ENCODE results near the gene RNF168.

DNA sequence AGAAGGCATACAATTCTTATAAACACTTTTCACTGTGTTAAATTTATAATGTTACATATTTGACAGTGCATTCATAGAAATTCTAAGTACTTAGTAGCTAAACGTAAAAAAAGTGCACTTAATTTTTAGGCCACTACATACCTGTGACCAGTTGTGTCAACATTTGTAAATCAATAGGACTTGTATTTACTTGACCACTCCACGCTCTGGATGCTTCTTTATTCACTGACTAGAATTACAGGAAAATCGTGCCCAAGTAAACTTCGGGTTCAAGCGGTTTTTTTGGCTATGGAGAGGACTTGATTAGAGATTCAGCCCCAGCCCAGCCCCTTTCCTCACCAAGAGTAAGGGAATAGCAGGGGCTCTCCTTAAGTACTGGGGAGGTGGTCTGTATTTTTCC, 43.0 kb upstream of the RNF168 start:
- TF ChIP-seq, protein P1, sequence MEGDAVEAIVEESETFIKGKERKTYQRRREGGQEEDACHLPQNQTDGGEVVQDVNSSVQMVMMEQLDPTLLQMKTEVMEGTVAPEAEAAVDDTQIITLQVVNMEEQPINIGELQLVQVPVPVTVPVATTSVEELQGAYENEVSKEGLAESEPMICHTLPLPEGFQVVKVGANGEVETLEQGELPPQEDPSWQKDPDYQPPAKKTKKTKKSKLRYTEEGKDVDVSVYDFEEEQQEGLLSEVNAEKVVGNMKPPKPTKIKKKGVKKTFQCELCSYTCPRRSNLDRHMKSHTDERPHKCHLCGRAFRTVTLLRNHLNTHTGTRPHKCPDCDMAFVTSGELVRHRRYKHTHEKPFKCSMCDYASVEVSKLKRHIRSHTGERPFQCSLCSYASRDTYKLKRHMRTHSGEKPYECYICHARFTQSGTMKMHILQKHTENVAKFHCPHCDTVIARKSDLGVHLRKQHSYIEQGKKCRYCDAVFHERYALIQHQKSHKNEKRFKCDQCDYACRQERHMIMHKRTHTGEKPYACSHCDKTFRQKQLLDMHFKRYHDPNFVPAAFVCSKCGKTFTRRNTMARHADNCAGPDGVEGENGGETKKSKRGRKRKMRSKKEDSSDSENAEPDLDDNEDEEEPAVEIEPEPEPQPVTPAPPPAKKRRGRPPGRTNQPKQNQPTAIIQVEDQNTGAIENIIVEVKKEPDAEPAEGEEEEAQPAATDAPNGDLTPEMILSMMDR (IDR thresholded peaks at IDR 0.05; ENCODE audit: insufficient read depth, low read depth, low read length), result no peak
- no peak for TF ChIP-seq EZH2 (IDR thresholded peaks at IDR 0.05; ENCODE audit: insufficient read depth, low read length)
